Nephron (organoid): ENCODE data around the gene C1orf159.
"Not testable (repeated sequence)": the region's sequence is repeated elsewhere in the genome, so short reads cannot be mapped to it uniquely, and the experiment has no call there.

Experiments used
- H3K27ac Mint-ChIP-seq, 3 experiments: 2 replicates each; pipeline ENCODE4 v1.8.0; 2020; ENCODE audit warnings: mixed read lengths in 3 of 3, mild to moderate bottlenecking in 2 of 3, moderate library complexity in 1 of 3
- H3K27me3 Mint-ChIP-seq: 2 replicates; pipeline ENCODE4 v1.8.0; 2021; ENCODE audit warnings: low read depth, mild to moderate bottlenecking, moderate library complexity, mixed read lengths
- H3K36me3 Mint-ChIP-seq: 2 replicates; pipeline ENCODE4 v1.8.0; 2020; ENCODE audit warnings: low read depth, mixed read lengths
- H3K4me1 Mint-ChIP-seq: 2 replicates; pipeline ENCODE4 v1.8.0; 2020; ENCODE audit warnings: mixed read lengths
- H3K4me3 Mint-ChIP-seq, 3 experiments: 2 replicates each; pipeline ENCODE4 v1.8.0; 2020; ENCODE audit warnings: mild to moderate bottlenecking in 3 of 3, mixed read lengths in 3 of 3, moderate library complexity in 2 of 3
- H3K9me3 Mint-ChIP-seq: 2 replicates; pipeline ENCODE4 v1.8.0; 2020; ENCODE audit warnings: mixed read lengths
- TF ChIP-seq, protein P1 (sequence below), 3 experiments: fragments of 200-600 bp; sonication (generic); IDR thresholded peaks; one replicate each; pipeline ENCODE4 v1.5.0; 2021; ENCODE audit warnings: antibody characterized with exemption in 3 of 3; ENCODE audit not compliant: unreplicated experiment in 3 of 3

Gene C1orf159

DNA sequence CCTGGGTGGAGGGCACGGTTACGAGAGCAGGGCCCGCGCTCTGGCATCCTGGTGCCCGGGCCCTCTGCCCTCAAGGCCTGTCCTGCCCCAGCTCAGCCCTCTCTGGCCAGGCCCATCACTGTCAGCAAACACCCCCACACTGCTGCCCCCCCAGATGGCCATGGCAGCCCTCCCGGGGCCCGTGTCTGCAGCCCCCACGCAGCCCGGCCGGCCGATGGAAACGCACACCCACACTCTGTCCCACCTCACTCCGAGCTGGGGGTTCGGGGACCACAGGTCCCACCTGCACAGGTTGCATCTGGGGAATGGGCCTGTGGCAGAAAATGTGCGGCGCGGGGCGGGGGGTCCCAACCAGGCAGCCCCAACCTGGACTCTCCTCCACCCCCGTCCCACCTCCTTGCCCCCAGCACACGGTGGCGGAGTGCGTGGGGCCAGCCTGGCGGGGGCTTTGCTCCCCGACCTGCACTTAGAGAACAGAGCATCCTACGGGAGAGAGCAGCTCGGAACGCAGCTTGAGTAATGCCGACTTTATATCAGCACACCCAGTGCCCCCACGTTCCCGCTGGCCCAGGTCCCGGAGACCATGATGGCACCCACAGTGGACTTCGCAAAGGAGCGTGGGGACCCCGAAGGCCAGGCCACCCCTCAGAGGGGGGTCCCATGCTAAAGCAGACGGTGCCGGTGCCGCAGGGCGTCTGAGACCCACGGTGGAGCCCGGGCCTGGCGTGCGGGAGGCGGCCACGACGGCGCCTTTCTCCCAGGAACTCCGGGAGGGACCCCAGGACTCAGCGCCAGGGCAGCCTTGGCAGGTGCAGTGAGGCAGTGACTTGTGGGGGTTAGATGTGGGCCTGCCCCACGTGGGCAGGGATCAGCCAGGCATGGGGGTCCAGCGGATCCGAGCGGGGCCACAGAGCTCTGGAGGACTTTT, 34.3 kb downstream of the C1orf159 start:
- H3K36me3 Mint-ChIP-seq, result peaks cover 4% of the 10 kb centered on the region

DNA sequence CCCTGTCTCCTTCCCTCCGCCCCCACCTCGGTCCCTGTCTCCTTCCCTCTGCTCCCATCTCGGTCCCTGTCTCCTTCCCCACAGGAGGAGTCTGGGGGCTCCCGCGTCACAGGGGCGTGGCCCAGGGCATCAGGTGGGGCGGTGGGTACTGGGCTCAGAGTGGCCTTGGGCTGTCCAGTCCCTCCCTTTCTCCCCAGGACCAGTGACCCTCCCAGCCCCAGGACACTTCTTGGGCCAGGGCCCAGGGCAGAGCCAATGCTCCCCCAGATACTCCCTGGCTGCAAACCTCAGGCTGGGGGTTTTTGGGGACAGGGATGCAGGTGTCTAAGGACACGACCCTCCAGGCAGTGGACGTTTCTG, 35.0 kb downstream of the C1orf159 start:
- peaks cover 4% of the 10 kb centered on the region for H3K36me3 Mint-ChIP-seq

More for the DNA sequence above, 34.3 kb downstream of the C1orf159 start:
- H3K27me3 Mint-ChIP-seq, result peaks cover 4% of the 10 kb centered on the region
- H3K9me3 Mint-ChIP-seq, result no peaks in the 10 kb centered on the region
- no peaks in the 10 kb centered on the region for H3K4me1 Mint-ChIP-seq
- TF ChIP-seq, protein P1, sequence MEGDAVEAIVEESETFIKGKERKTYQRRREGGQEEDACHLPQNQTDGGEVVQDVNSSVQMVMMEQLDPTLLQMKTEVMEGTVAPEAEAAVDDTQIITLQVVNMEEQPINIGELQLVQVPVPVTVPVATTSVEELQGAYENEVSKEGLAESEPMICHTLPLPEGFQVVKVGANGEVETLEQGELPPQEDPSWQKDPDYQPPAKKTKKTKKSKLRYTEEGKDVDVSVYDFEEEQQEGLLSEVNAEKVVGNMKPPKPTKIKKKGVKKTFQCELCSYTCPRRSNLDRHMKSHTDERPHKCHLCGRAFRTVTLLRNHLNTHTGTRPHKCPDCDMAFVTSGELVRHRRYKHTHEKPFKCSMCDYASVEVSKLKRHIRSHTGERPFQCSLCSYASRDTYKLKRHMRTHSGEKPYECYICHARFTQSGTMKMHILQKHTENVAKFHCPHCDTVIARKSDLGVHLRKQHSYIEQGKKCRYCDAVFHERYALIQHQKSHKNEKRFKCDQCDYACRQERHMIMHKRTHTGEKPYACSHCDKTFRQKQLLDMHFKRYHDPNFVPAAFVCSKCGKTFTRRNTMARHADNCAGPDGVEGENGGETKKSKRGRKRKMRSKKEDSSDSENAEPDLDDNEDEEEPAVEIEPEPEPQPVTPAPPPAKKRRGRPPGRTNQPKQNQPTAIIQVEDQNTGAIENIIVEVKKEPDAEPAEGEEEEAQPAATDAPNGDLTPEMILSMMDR (IDR thresholded peaks at IDR 0.05; ENCODE audit: unreplicated experiment in 3 of 3), result no peak
- peak overlapping the region in 1 of 3 experiments; percentile 27 for H3K4me3 Mint-ChIP-seq
- no peak overlapping the region for H3K27ac Mint-ChIP-seq

DNA sequence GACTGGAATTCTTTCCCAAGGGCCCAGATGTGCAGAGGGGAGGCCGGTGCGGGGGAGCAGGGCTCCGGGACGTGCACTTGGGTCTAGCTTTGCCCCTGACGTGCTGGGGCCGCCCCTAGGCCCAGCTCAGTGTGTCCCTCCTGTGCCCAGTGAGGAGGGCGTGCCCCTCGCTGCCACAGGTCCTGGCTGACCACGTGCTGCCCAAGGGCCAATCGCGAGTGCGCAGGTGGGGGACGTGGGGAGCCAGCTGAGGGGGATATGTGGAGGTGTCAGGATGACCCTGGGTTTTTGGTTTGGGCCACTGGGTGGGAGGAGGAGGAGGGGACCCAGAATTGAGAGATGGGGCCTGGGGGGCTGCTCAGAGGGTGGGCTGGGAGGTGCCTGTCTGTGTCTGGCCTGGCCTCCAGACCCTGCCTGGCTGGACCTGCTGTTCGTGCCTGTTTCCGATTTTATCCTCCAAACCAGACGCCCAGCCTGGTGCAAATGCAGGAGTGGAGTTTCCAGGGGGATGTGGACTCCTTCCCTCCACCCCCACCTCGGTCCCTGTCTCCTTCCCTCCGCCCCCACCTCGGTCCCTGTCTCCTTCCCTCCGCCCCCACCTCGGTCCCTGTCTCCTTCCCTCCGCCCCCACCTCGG, 35.6 kb downstream of the C1orf159 start:
- TF ChIP-seq, protein P1 (IDR thresholded peaks at IDR 0.05; ENCODE audit: unreplicated experiment in 3 of 3), result no peak
- no peaks in the 10 kb centered on the region for H3K9me3 Mint-ChIP-seq
- H3K4me3 Mint-ChIP-seq, result peak overlapping the region; percentile 30 to 64 (median 58)
- peaks cover 4% of the 10 kb centered on the region for H3K27me3 Mint-ChIP-seq
- H3K36me3 Mint-ChIP-seq, result peaks cover 4% of the 10 kb centered on the region
- no peaks in the 10 kb centered on the region for H3K4me1 Mint-ChIP-seq
- peak overlapping the region in 1 of 3 experiments; percentile 57 for H3K27ac Mint-ChIP-seq

More for the DNA sequence above, 35.0 kb downstream of the C1orf159 start:
- TF ChIP-seq, protein P1 (IDR thresholded peaks at IDR 0.05; ENCODE audit: unreplicated experiment in 3 of 3), result no peak
- H3K4me3 Mint-ChIP-seq, result peak overlapping the region in 1 of 3 experiments; percentile 23
- peaks cover 4% of the 10 kb centered on the region for H3K27me3 Mint-ChIP-seq
- H3K9me3 Mint-ChIP-seq, result no peaks in the 10 kb centered on the region
- H3K27ac Mint-ChIP-seq, result no peak overlapping the region
- H3K4me1 Mint-ChIP-seq, result no peaks in the 10 kb centered on the region

DNA sequence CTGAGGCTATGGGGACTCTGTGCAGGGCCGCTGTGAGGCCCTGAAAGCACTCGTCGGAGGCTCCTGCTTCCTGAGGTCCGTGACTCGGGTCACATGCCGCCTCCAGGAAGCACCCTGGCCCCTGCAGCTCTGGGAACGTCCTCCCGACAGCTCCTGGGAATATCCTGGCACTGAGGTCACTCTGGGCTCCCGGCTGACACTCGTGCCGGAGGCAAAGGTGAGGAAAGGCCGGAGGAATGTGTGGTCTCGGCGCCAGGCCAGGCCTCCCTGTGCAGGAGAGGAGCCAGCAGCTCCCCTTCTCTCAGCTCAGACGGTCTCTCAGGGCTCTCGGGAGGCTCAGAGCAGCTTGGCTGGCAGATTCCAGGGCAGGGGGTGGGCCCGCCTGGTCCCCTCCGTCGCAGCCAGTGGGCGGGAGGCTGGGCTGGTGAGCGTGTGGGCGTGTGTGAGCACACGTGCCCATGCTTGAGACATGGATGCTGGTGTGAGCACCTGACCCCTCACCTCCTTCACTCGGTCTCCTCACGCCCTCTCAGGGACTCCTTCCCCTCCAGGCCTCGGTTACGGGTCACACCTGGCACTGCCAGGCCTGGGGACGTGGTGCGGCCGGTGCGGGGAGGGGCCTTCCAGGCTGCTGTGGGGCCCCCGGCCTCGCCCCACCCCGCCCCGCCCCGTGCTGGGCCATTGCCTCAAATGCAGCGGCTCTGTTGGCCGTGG, 36.3 kb downstream of the C1orf159 start:
- Mint-ChIP-seq H3K27ac (peak overlapping the region in 2 of 3 experiments; percentile 56 to 65), H3K4me1 (peaks cover 3% of the 10 kb centered on the region), H3K27me3 (peaks cover 7% of the 10 kb centered on the region), H3K36me3 (peaks cover 4% of the 10 kb centered on the region), H3K4me3 (peak overlapping the region in 2 of 3 experiments; percentile 19 to 42), H3K9me3 (no peaks in the 10 kb centered on the region)
- TF ChIP-seq, protein P1 (IDR thresholded peaks at IDR 0.05; ENCODE audit: unreplicated experiment in 3 of 3), result no peak

DNA sequence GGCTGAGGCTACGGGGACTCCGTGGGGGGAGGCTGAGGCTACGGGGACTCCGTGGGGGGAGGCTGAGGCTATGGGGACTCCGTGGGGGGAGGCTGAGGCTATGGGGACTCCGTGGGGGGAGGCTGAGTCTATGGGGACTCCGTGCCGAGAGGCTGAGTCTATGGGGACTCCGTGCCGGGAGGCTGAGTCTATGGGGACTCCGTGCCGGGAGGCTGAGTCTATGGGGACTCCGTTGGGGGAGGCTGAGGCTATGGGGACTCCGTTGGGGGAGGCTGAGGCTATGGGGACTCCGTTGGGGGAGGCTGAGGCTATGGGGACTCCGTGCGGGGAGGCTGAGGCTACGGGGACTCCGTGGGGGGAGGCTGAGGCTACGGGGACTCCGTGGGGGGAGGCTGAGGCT, 38.5 kb downstream of the C1orf159 start:
- H3K9me3 Mint-ChIP-seq, H3K36me3 Mint-ChIP-seq, H3K4me3 Mint-ChIP-seq: not testable (repeated sequence)

More for the DNA sequence above, 38.5 kb downstream of the C1orf159 start:
- H3K4me1 Mint-ChIP-seq, H3K27ac Mint-ChIP-seq: not testable (repeated sequence)
- H3K27me3 Mint-ChIP-seq, result peaks cover 11% of the 10 kb centered on the region
